ENCODE measurements around the gene CETN1. TPM values are rescaled to one million over a fixed set of nuclear protein-coding genes. Genes with fewer than 3 reads are reported as not detected.
A peak's percentile ranks its signal among the peaks of the same experiment; 100 is the strongest.

The CETN1 gene
- polyA plus RNA-seq, 3 donors = not detected

DNA sequence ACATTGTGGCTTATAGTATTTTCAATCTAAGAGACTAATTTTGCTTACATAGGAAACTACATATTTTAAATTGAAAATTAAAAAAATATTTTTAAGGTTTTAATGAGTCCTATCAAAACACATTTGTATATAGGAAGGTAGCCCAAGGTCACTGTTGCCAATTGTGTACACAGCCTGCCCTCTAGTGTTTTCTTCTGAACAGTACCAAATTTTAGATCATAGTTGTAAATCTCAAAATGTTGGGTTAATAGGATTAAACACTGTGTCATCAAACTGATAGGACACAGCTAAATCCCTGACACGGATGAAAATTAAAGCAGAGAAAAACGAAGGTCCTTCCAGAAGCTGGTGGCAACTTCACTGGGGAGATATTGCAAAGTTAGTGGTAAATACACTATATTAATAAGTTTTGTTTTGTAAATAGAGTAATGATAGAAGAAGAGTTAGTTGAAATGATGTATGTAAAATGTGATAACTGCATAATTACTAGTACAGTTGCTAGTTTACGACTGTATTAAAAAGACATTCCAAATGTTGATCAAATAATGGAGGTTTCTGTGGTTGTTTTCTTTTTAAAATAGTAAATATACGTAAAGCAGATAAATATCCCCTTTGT lies 36.3 kb downstream of the CETN1 start:
- peaks cover 21 to 25% of the 10 kb centered on the region in 2 donors for H3K4me1 ChIP-seq (ENCODE audit: control insufficient read depth in 1 of 2, insufficient read depth in 2 of 2, low read length in 2 of 2)
- DNase-seq = peak; percentile 15 to 53 (median 51)
- Mint-ChIP-seq H3K27ac (no peak overlapping the region), H3K4me1 (peaks cover 20% of the 10 kb centered on the region), H3K36me3 (no peaks in the 10 kb centered on the region), H3K27me3 (ENCODE audit: low read depth in 3 of 3) (peaks cover 2 to 7% (median 3%) of the 10 kb centered on the region in 3 donors), H3K4me3 (no peak overlapping the region), H3K9me3 (no peaks in the 10 kb centered on the region)
- H2AFZ ChIP-seq (ENCODE audit: insufficient read depth, low read depth, low read length, poor library complexity, severe bottlenecking) = no peak overlapping the region
- H4K20me1 ChIP-seq (ENCODE audit: insufficient read depth, low read length) = no peaks in the 10 kb centered on the region
- intact Hi-C loops (cut with micrococcal nuclease) = loop anchor here (5.0 to 10.0 kb wide), 4 partner anchors 122 to 349 kb away; partner anchors contain the start of gene THOC1 (in 1 of the 2)
- H3K79me2 ChIP-seq (ENCODE audit: insufficient read depth, low read length) = no peaks in the 10 kb centered on the region
- H3K27ac ChIP-seq (ENCODE audit: low read depth in 1 of 2, low read length in 2 of 2) = no peak overlapping the region
- no CpG with 5 or more reads among the region's 4 CpGs for whole genome bisulfite sequencing (ENCODE audit: insufficient coverage)
- H3K27me3 ChIP-seq (ENCODE audit: control insufficient read depth in 2 of 2, insufficient read depth in 2 of 2, low read length in 2 of 2) = no peaks in the 10 kb centered on the region
- no peak overlapping the region for H3K4me2 ChIP-seq (replicated peaks; ENCODE audit: extremely low read depth, low read length, poor library complexity, severe bottlenecking)
- H3K9ac ChIP-seq (ENCODE audit: insufficient read depth, low read length, poor library complexity, severe bottlenecking) = no peak overlapping the region
- no peaks in the 10 kb centered on the region for H3K9me3 ChIP-seq (replicated peaks in 1 of 2; ENCODE audit: control insufficient read depth in 1 of 2, insufficient read depth in 1 of 2, low read length in 2 of 2)
- no peaks in the 10 kb centered on the region for H3K36me3 ChIP-seq (replicated peaks in 1 of 2; ENCODE audit: control insufficient read depth in 1 of 2, insufficient read depth in 2 of 2, low read length in 2 of 2)
- TF ChIP-seq CTCF (IDR thresholded peaks at IDR 0.05) = peak; percentile 86
- H3K4me3 ChIP-seq (replicated peaks in 1 of 3; ENCODE audit: low read depth in 2 of 3, low read length in 3 of 3) = no peak overlapping the region

- no peak overlapping the region for H3K4me3 ChIP-seq (replicated peaks in 1 of 3; ENCODE audit: low read depth in 2 of 3, low read length in 3 of 3)
- intact Hi-C loops (cut with micrococcal nuclease) = loop anchor here (5.0 to 10.0 kb wide), 4 partner anchors 123 to 351 kb away; partner anchors contain the start of gene THOC1 (in 1 of the 2)
- H3K9ac ChIP-seq (ENCODE audit: insufficient read depth, low read length, poor library complexity, severe bottlenecking) = no peak overlapping the region
- no peaks in the 10 kb centered on the region for H4K20me1 ChIP-seq (ENCODE audit: insufficient read depth, low read length)
- H2AFZ ChIP-seq (ENCODE audit: insufficient read depth, low read depth, low read length, poor library complexity, severe bottlenecking) = no peak overlapping the region
- H3K79me2 ChIP-seq (ENCODE audit: insufficient read depth, low read length) = no peaks in the 10 kb centered on the region
- Mint-ChIP-seq H3K4me1 (peaks cover 20% of the 10 kb centered on the region), H3K4me3 (no peak overlapping the region), H3K9me3 (no peaks in the 10 kb centered on the region), H3K36me3 (no peaks in the 10 kb centered on the region), H3K27ac (no peak overlapping the region), H3K27me3 (ENCODE audit: low read depth in 3 of 3) (peaks cover 4 to 6% (median 6%) of the 10 kb centered on the region in 3 donors)
- no peaks in the 10 kb centered on the region for H3K9me3 ChIP-seq (replicated peaks in 1 of 2; ENCODE audit: control insufficient read depth in 1 of 2, insufficient read depth in 1 of 2, low read length in 2 of 2)
- no peak for DNase-seq
- H3K27ac ChIP-seq (ENCODE audit: low read depth in 1 of 2, low read length in 2 of 2) = no peak overlapping the region
- no peak overlapping the region for H3K4me2 ChIP-seq (replicated peaks; ENCODE audit: extremely low read depth, low read length, poor library complexity, severe bottlenecking)
- 94% methylated on average over 12 of the region's 13 CpGs for WGBS (ENCODE audit: insufficient coverage)
- no peaks in the 10 kb centered on the region for H3K36me3 ChIP-seq (replicated peaks in 1 of 2; ENCODE audit: control insufficient read depth in 1 of 2, insufficient read depth in 2 of 2, low read length in 2 of 2)
- H3K4me1 ChIP-seq (ENCODE audit: control insufficient read depth in 1 of 2, insufficient read depth in 2 of 2, low read length in 2 of 2) = peaks cover 21 to 25% of the 10 kb centered on the region in 2 donors
- no peak for TF ChIP-seq CTCF (IDR thresholded peaks at IDR 0.05)
- H3K27me3 ChIP-seq (ENCODE audit: control insufficient read depth in 2 of 2, insufficient read depth in 2 of 2, low read length in 2 of 2) = peaks cover 0 to 4% of the 10 kb centered on the region in 2 donors
Measured at GRCh38 chr18:617970-618504, 37.9 kb downstream of the CETN1 start.
